Stimulated activated CD4-positive, alpha-beta T cell treated with anti-CD3 and anti-CD28 coated beads, TNF-alpha, amount 100 ng/mL, for 4 hours (primary cell): ENCODE measurements around the gene DLX3.

Experiments
- DNase-seq, 3 experiments: peaks; one replicate each; pipeline ENCODE4 v3.0.0-alpha.2; 2020; ENCODE audit warnings: low read depth in 3 of 3

Gene DLX3

GRCh38 chr17:49957350-49957749 is 37.7 kb downstream of the DLX3 start:
- DNase-seq, result no peak

GRCh38 chr17:49956780-49957179 is 38.2 kb downstream of the DLX3 start:
- no peak for DNase-seq

- DNase-seq, result no peak
Measured at GRCh38 chr17:49955157-49955556, 39.9 kb downstream of the DLX3 start.

DNA sequence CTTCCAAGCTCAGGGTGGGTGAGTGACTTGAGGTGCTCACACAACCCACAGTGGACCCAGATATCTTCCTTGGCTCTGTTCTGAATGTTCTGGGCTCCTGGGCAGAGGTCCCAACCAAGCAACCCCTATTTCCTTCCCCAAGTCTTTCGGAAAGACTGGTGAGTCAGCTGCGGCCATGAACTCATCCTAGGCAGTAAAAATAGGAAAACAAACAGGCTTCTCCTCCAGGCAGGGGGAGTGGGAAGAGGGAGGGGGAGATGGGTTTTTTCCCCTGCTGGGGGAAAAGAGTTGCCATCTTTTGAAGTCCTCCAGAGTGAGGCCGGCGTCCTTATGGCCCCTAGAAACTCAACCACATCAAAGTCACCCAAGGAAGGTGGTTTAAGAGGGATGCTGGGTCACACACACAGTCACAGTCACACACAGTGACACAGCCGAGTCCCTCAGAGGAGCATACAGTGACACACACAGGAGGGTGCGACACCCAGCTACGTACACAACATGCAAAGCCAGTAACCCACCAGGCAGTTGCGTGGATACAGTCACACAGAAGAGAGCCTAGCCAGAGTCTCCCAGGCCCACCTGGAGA is 42.0 kb downstream of the DLX3 start:
- no peak for DNase-seq

DNA sequence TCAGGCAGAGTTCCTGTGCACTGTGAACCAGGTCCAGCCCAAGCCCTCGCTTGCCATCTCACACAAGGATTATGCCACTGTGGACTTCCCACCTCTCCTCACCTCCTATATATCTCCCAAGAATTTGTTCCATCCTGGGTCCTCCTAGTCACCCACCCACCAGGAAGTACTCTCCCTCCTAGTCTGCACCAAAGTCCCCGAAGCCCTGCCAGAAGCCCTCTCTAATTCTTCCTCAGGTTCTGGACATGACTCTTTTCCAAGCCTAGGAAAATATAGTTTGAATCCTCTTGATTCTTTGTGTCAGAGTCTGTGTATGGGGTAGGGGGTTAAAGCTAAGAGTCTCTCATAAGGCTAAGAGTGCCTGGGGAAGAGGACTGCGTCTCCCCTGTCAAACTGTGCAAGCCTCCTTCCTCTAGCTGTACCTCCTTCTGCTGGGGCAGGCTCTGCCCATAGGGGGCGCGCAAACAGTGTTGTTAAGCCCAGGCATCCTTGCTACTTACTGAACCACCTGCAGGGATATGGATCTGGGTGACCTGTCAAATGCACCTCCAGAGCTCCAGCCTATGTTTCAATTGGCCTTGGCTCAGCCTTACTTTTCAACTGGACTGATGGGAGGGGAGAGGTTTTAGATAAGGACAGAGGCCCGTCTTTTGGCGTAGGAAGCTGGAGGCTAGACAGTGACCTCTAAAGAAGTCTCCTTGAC is 42.7 kb downstream of the DLX3 start:
- peak; percentile 62 to 64 (median 64) for DNase-seq

DNA sequence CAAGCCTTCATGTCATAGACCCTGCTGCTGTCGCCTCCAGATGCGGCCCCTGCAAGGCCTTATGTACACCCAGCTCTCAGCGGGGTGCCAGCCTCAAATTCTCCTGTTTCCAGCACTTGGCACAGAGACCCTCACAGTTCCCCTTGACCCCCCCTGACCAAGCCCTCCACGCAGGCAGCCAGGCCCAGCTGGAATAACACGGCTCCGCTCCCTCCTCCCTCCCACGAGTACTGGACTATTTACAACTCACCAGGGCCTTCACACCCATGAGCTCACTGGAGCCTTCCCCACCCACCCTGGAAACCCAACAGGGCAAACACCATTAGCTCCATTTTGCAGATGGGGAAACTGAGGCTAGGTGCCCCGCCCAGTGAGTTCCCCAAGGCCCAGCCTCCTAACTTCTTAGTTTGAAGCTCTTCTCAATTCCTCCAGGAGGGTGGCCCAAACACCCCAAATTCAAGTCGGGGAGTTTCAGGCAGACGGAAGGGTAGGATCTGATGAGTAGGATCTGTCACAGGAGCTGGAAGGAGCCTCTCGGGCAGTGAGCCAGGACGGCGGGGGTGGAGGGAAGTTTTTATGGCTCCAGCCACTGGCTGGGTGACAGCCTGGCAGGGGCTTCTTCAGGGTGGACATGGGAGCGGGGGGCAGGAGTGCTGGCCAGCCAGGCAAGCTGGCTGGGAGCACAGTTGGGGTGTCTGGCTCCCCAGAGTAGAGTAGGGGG is 43.5 kb downstream of the DLX3 start:
- DNase-seq, result no peak

DNA sequence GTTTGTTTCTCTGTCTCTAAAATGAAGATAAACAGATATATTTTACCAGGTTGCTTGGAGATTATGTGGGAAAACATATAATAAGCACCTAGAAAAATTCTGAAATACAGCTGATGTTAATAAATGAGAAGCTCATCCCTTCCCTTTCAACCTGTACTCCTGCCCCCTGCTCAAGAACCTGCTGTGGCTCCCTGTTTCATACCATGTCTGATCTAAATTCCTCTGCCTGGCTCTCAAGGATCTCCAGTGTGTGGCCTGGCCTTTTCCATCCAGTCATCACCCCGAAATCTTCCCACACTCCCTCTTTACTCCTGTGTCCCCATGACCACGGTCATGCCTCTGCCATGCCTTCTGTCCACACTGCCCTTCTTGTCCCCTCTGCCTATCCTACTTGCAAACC is 45.4 kb downstream of the DLX3 start:
- no peak for DNase-seq

GRCh38 chr17:49946964-49947584 is 48.0 kb downstream of the DLX3 start:
- no peak for DNase-seq

GRCh38 chr17:49946208-49946607 is 48.8 kb downstream of the DLX3 start:
- DNase-seq, result no peak

DNA sequence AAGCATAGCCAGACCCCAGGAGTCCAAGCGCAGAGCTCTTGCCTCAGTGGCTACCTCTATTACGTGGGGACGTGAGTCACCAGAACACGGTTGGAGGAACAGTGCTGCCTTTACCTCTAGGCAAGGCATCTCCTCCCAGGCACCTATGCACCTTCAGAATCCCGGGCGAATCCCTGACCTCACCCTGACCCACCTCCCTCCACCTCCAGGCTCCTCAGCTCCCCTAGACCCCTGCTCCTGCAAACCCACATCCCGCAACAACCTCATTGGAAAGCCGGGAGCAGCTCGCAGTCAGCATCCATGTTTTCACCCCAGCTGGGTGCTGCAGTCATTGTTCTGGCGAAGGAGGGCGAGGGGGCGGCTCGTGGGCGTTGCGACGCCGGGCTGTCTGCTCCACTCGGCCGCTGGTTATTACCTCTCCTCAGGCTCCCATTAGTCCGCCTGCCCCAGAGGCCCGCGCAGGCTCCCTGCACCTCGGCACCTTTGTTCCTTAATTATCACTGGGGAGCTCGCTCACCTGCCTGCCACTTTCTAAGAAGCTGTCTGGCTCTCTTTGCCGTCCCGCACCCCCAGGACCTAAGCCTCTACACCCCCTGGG is 50.7 kb downstream of the DLX3 start:
- no peak for DNase-seq

GRCh38 chr17:49942947-49943346 is 52.1 kb downstream of the DLX3 start:
- no peak for DNase-seq

GRCh38 chr17:49941427-49941826 is 53.6 kb downstream of the DLX3 start:
- no peak for DNase-seq
